IPS-18c (cell line): ENCODE measurements around the gene NTF4.
"Not testable (repeated sequence)": the region's sequence is repeated elsewhere in the genome, so short reads cannot be mapped to it uniquely, and the experiment has no call there.

Source experiments
- H3K4me3 ChIP-seq: 2 replicates; pipeline ENCODE4 v1.7.0; 2013; ENCODE audit warnings: low read depth, mild to moderate bottlenecking, low read length, moderate library complexity; ENCODE audit not compliant: insufficient read depth
- H3K9me3 ChIP-seq: one replicate; pipeline ENCODE4 v1.6.1; 2013; ENCODE audit warnings: mild to moderate bottlenecking, low read length, moderate library complexity; ENCODE audit not compliant: control insufficient read depth, insufficient read depth

NTF4 gene

DNA sequence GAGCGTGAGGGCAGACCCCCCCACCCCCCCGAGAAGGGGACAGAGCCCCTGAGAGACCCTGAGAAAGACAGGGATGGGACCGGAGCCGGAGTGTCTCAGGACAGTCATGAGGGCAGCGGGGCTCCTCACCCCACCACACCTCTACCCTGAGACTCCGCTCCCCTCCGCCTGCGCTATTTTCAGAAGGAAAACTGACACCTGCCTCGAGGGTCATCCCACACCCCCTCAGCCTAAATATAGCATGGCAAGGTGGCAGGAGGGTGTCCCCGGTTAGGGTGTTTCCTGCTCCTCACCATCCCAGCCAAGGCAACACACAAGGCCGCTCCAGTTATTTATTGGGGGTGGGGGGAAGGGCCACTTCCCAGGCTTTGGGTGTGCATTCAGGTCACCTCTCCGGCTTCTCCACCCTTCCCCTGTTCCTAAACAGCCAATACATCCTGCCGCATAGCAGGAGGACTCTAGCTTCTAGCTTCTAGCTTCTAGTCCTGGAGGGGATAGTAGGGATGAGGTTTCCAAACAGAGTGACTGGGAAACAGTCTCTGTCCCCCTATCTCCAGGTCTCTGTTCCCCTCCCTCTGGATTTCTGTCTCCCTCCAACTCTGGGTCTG, 1.4 kb upstream of the NTF4 start:
- Histone ChIP-seq H3K9me3 (peaks cover 2% of the 10 kb centered on the region), H3K4me3 (no peak overlapping the region)

DNA sequence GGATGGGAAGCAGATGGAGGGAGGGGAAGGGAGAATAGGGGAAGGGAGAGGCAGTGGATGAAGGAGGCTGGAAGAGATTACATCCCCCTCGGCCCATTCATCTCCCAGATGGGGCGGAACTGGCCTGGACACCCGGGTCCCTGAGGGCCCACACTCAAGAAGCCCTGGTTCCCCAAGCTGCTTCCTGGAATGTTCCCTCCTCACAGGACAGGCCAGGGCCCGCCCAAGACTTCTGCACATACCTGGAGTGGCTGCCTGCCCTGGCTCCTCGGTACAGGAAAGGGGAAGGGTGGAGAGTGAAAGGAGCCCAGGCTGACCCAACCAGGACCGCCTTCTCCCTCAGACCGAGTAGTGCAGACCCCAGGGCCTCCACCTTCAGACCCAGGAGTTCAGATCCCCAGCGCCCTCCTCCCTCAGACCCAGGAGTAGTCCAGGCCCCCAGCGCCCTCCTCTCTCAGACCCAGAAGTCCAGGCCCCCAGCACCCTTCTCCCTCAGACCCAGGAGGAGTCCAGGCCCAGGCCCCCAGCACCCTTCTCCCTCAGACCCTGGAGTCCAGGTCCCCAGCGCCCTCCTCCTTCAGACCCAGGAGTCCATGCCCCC, 489 bp downstream of the NTF4 start:
- Histone ChIP-seq H3K9me3 (peaks cover 2% of the 10 kb centered on the region), H3K4me3 (peak overlapping the region; percentile 36; the same call in 1 of the 2 replicates)

DNA sequence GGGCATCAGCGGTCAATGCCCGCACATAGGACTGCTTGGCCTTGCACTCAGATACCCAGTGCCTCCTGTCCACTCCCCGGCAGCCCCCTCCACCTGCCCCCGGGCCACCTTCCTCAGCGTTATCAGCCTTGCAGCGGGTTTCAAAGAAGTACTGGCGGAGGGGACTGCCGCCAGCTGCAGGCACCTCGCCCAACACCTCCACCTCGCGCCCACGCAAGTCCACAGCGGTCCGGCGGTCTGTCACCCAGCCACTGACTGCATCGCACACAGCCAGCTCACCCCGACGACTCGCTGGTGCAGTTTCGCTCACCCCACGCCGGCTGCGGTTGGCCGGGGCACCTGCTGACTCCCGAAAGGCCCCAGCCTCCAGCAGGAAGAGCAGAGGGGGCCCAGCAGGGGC, 3.2 kb downstream of the NTF4 start:
- Histone ChIP-seq H3K4me3 (no peak overlapping the region), H3K9me3 (no peaks in the 10 kb centered on the region)

DNA sequence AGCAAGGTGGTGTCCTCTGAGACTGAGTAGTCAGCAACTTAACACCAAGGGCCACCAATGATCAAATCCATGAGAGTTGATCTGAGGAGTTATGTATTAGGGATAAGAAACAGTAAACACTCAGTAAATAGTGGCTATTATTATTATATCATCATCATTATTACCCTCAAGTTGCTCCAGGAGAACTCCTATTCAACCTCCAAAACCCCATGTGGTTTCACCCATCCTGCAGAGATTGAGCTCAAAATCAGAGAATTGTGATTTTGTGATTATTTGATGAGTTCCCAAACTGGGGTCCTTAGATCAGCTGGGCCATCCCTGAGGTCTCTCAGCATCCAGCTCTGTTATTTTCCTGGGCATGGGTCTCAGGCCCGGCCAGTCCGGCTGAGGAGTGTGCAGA, 3.6 kb downstream of the NTF4 start:
- no peak overlapping the region for H3K4me3 ChIP-seq

GRCh38 chr19:49059053-49059452, 5.6 kb downstream of the NTF4 start:
- no peaks in the 10 kb centered on the region for H3K9me3 ChIP-seq
- H3K4me3 ChIP-seq, result no peak overlapping the region

More for the DNA sequence above, 3.6 kb downstream of the NTF4 start:
- no peaks in the 10 kb centered on the region for H3K9me3 ChIP-seq

- no peak overlapping the region for H3K4me3 ChIP-seq
- no peaks in the 10 kb centered on the region for H3K9me3 ChIP-seq
Observed at GRCh38 chr19:49058562-49058961, 6.1 kb downstream of the NTF4 start.

GRCh38 chr19:49057636-49058234, 6.9 kb downstream of the NTF4 start, which contains the start of gene CGB7:
TSS of gene CGB7 (minus strand) at chr19:49057749. CDS start at chr19:49055375, 2,374 bp downstream.
- peak within 1 kb of the TSS; percentile 59 for H3K4me3 ChIP-seq

GRCh38 chr19:49056902-49057596, 7.6 kb downstream of the NTF4 start:
- H3K9me3 ChIP-seq, result not testable (repeated sequence)
- peak overlapping the region; percentile 59 for H3K4me3 ChIP-seq

More at GRCh38 chr19:49057636-49058234, 6.9 kb downstream of the NTF4 start, which contains the start of gene CGB7:
- H3K9me3 ChIP-seq, result no peaks in the 10 kb centered on the region

DNA sequence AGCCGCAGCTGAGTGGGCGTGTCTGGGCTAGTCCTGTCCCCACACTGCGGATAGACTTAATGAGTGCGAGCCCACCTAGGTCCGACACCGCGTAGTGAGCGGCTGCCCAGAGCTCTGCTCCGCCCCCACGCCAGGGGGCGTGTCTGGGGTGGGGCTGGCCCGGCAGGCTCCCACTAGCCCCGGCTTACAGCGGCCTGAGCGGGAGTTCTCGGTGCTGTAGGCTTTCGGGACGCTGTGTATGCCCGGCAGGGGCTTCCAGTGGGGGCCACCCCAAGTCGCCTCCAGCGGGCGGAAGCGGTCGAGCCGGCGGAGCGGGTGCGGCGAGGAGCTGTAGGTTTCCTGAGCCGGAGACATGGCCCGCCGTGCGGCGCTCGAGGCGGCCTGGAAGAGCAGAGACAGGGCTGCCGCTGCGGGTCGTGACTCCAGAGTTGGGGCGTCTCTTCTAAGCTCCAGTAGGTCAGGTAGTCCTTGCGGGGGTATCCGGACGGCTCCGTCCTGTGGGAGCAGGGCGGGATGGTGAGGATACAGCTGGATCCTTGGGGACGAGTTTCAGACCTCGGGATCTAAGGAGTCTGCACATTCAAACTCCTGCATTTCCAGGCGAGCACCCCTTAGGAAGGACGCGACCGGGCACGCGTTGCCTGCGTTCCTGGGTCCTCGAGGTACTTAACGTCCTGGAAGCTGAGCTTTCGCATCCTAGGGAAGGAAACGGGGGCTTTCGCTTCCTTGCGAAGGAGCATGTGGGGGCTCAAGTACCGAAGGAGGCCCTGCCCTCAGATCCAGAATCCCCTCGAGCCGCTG, 8.3 kb downstream of the NTF4 start:
- peak overlapping the region; percentile 59 for H3K4me3 ChIP-seq
- no peaks in the 10 kb centered on the region for H3K9me3 ChIP-seq

GRCh38 chr19:49050376-49051033, 14.1 kb downstream of the NTF4 start:
- H3K9me3 ChIP-seq, H3K4me3 ChIP-seq: not testable (repeated sequence)

GRCh38 chr19:49049834-49050233, 14.8 kb downstream of the NTF4 start:
- not testable (repeated sequence) for H3K9me3 ChIP-seq, H3K4me3 ChIP-seq

GRCh38 chr19:49049011-49049410, 15.6 kb downstream of the NTF4 start, which contains the start of gene CGB8:
TSS of gene CGB8 (minus strand) at chr19:49049111. CDS start at chr19:49048739, 372 bp downstream.
- not testable (repeated sequence) for H3K9me3 ChIP-seq, H3K4me3 ChIP-seq

DNA sequence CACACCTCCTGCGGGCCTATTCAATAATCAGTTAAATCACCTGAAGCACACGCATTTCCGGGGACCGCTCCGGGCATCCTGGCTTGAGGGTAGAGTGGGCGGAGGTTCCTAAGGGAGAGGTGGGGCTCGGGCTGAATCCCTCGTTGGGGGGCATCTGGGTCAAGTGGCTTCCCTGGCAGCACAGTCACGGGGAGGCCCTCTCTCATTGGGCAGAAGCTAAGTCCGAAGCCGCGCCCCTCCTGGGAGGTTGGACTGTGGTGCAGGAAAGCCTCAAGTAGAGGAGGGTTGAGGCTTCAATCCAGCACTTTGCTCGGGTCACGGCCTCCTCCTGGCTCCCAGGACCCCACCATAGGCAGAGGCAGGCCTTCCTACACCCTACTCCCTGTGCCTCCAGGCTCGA, 21.1 kb downstream of the NTF4 start, which contains the start of gene CGB5:
Gene CGB5 (plus strand): TSS at position 301 of the 400 bp plus-strand sequence. CDS start 362 bp downstream, outside the sequence.
- not testable (repeated sequence) for H3K9me3 ChIP-seq, H3K4me3 ChIP-seq

- H3K4me3 ChIP-seq, H3K9me3 ChIP-seq: not testable (repeated sequence)
Observed at GRCh38 chr19:49042666-49043065, 22.0 kb downstream of the NTF4 start.

GRCh38 chr19:49042177-49042576, 22.4 kb downstream of the NTF4 start:
- Histone ChIP-seq H3K9me3 (no peaks in the 10 kb centered on the region), H3K4me3 (no peak overlapping the region)

DNA sequence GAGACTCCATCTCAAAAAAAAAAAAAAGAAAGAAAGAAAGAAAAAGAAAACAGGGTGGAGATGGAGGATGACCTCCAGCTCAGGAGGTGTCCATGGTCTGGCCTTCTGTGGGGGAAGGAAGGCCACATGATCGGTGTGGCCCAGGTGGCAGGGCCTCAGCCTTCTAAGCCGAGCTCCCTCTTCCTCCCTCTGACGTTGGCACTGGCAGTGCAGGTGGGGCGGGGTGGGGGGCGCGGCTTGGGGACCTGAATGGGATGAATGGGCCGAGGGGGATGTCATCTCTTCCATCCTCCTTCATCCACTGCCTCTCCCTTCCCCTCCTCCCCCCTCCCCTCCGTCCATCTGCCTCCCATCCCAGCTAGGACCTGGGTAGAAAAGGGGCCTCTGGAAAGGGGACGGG, 24.9 kb downstream of the NTF4 start:
- H3K4me3 ChIP-seq, H3K9me3 ChIP-seq: not testable (repeated sequence)
